ENCODE measurements around the gene ATL3. TPM values are rescaled to one million over a fixed set of nuclear protein-coding genes. Genes with fewer than 3 reads are reported as not detected.

ATL3 gene
- total and polyA plus RNA-seq, 2 of the 13 experiments (the other 11 are each of a cell fraction or from before 2014, with no cell fraction given) = not detected

GRCh38 chr11:63603180-63603518, 68.0 kb downstream of the ATL3 start (continued):
- TF ChIP-seq CREBL2 (CRISPR knock-in tag; IDR thresholded peaks at IDR 0.05; ENCODE audit: borderline replicate concordance) (no peak), KDM4B (CRISPR knock-in tag; IDR thresholded peaks at IDR 0.05) (0 out of 2 replicates have a peak, but pooled peaks have one; percentile 24), NR2F2 (IDR thresholded peaks at IDR 0.05; ENCODE audit: borderline replicate concordance, low read depth) (peak; percentile 46; the same call in 1 of the 2 replicates), HMG20A (CRISPR knock-in tag; IDR thresholded peaks at IDR 0.05; ENCODE audit: borderline replicate concordance) (peak; percentile 68), SIN3B (IDR thresholded peaks at IDR 0.05; ENCODE audit: low read length) (no peak), IRF1 (CRISPR knock-in tag; IDR thresholded peaks at IDR 0.05; ENCODE audit: low read depth) (no peak), ZNF788 (CRISPR knock-in tag; IDR thresholded peaks at IDR 0.05; ENCODE audit: borderline replicate concordance) (no peak), WIZ (CRISPR knock-in tag; IDR thresholded peaks at IDR 0.05) (no peak), BCL3 (CRISPR knock-in tag; IDR thresholded peaks at IDR 0.05) (no peak), SNAI1 (CRISPR knock-in tag; IDR thresholded peaks at IDR 0.05; ENCODE audit: borderline replicate concordance) (no peak), POGZ (CRISPR knock-in tag; IDR thresholded peaks at IDR 0.05) (no peak), ZMYM4 (CRISPR knock-in tag; IDR thresholded peaks at IDR 0.05) (no peak), MEIS1 (CRISPR knock-in tag; IDR thresholded peaks at IDR 0.05; ENCODE audit: borderline replicate concordance) (no peak), REXO4 (CRISPR knock-in tag; IDR thresholded peaks at IDR 0.05; ENCODE audit: borderline replicate concordance) (no peak), CHD4 (IDR thresholded peaks at IDR 0.05; ENCODE audit: borderline replicate concordance, low read length) (no peak), ZNF550 (CRISPR knock-in tag; IDR thresholded peaks at IDR 0.05; ENCODE audit: borderline replicate concordance) (no peak), ZSCAN22 (CRISPR knock-in tag; IDR thresholded peaks at IDR 0.05) (no peak), HOXA3 (CRISPR knock-in tag; IDR thresholded peaks at IDR 0.05) (peak; percentile 36; the same call in 1 of the 2 replicates), ZNF354B (CRISPR knock-in tag; IDR thresholded peaks at IDR 0.05) (no peak), SAFB2 (CRISPR knock-in tag; IDR thresholded peaks at IDR 0.05; ENCODE audit: borderline replicate concordance, low read depth) (no peak), ZSCAN25 (CRISPR knock-in tag; IDR thresholded peaks at IDR 0.05) (no peak), ZNF121 (CRISPR knock-in tag; IDR thresholded peaks at IDR 0.05) (no peak), POLR2AphosphoS5 (IDR thresholded peaks at IDR 0.05; ENCODE audit: low read depth, low read length) (no peak), FOXA3 (CRISPR knock-in tag; IDR thresholded peaks at IDR 0.05) (peak; percentile 64), RCOR2 (CRISPR knock-in tag; IDR thresholded peaks at IDR 0.05) (peak; percentile 67), ZBTB8A (CRISPR knock-in tag; IDR thresholded peaks at IDR 0.05; ENCODE audit: borderline replicate concordance, low read depth) (no peak), KLF9 (CRISPR knock-in tag; IDR thresholded peaks at IDR 0.05; ENCODE audit: low read depth) (no peak), HOMEZ (CRISPR knock-in tag; IDR thresholded peaks at IDR 0.05; ENCODE audit: low read depth) (no peak), NAIF1 (CRISPR knock-in tag; IDR thresholded peaks at IDR 0.05; ENCODE audit: borderline replicate concordance) (no peak), PPARG (CRISPR knock-in tag; conservative IDR thresholded peaks at IDR 0.05) (peak; percentile 85), RORA (CRISPR knock-in tag; IDR thresholded peaks at IDR 0.05) (no peak), ZNF264 (CRISPR knock-in tag; IDR thresholded peaks at IDR 0.05) (0 out of 2 replicates have a peak, but pooled peaks have one; percentile 22)

Measured in HepG2 (cell line).